Astrocyte (in vitro differentiated cells and primary cell): ENCODE data around the gene TULP4. TPM values are rescaled to one million over a fixed set of nuclear protein-coding genes. Genes with fewer than 3 reads are reported as not detected.

Experiments
- DNase-seq: peaks from one replicate; pipeline ENCODE4 v3.0.0-alpha.2; 2010; ENCODE audit warnings: low read depth
- FAIRE-seq: peaks from 2 replicates; lab custom pipeline; 2011; peaks lifted over from hg19 to GRCh38; lab: Jason Lieb, UNC
- H2AFZ ChIP-seq: 2 replicates; pipeline ENCODE4 v1.6.0; 2012; ENCODE audit warnings: low read depth, low read length, inconsistent platforms
- H3K27ac ChIP-seq: 2 replicates; pipeline ENCODE4 v1.5.1; 2011; ENCODE audit warnings: low read depth, low read length, inconsistent platforms
- H3K27me3 ChIP-seq: 2 replicates; pipeline ENCODE4 v1.6.0; 2011; ENCODE audit warnings: low read length, inconsistent platforms; ENCODE audit not compliant: insufficient read depth
- H3K36me3 ChIP-seq: 2 replicates; pipeline ENCODE4 v1.5.1; 2011; ENCODE audit warnings: low read length, inconsistent platforms; ENCODE audit not compliant: insufficient read depth
- H3K4me1 ChIP-seq: 2 replicates; pipeline ENCODE4 v1.5.1; 2011; ENCODE audit warnings: low read length, inconsistent platforms; ENCODE audit not compliant: insufficient read depth
- H3K4me2 ChIP-seq: 2 replicates; pipeline ENCODE4 v1.6.0; 2012; ENCODE audit warnings: low read length, inconsistent platforms
- H3K4me3 ChIP-seq: 2 replicates; pipeline ENCODE4 v1.5.1; 2011; ENCODE audit warnings: low read depth, mild to moderate bottlenecking, low read length, inconsistent platforms; ENCODE audit not compliant: insufficient read depth
- H3K79me2 ChIP-seq: 2 replicates; pipeline ENCODE4 v1.6.0; 2012; ENCODE audit warnings: mild to moderate bottlenecking, low read length, inconsistent platforms; ENCODE audit not compliant: insufficient read depth
- H3K9ac ChIP-seq: 2 replicates; pipeline ENCODE4 v1.6.0; 2012; ENCODE audit warnings: mild to moderate bottlenecking, low read length, inconsistent platforms
- H3K9me3 ChIP-seq: 2 replicates; pipeline ENCODE4 v1.5.1; 2012; ENCODE audit warnings: low read depth, mild to moderate bottlenecking, low read length, inconsistent platforms; ENCODE audit not compliant: insufficient read depth
- H4K20me1 ChIP-seq: 2 replicates; pipeline ENCODE4 v1.6.0; 2012; ENCODE audit warnings: low read length, inconsistent platforms; ENCODE audit not compliant: insufficient read depth
- H3K27ac Mint-ChIP-seq: one replicate; pipeline ENCODE4 v1.8.0; 2021; ENCODE audit warnings: mild to moderate bottlenecking, mixed read lengths; ENCODE audit not compliant: unreplicated experiment
- H3K27me3 Mint-ChIP-seq: one replicate; pipeline ENCODE4 v1.8.0; 2021; ENCODE audit warnings: low read depth, mixed read lengths; ENCODE audit not compliant: unreplicated experiment
- H3K36me3 Mint-ChIP-seq: one replicate; pipeline ENCODE4 v1.8.0; 2021; ENCODE audit warnings: low read depth, mixed read lengths; ENCODE audit not compliant: unreplicated experiment
- H3K4me1 Mint-ChIP-seq: one replicate; pipeline ENCODE4 v1.8.0; 2021; ENCODE audit warnings: low read depth, mixed read lengths; ENCODE audit not compliant: unreplicated experiment
- H3K4me3 Mint-ChIP-seq: one replicate; pipeline ENCODE4 v1.8.0; 2021; ENCODE audit warnings: mild to moderate bottlenecking, moderate library complexity, mixed read lengths; ENCODE audit not compliant: unreplicated experiment
- H3K9me3 Mint-ChIP-seq: one replicate; pipeline ENCODE4 v1.8.0; 2021; ENCODE audit warnings: mild to moderate bottlenecking, mixed read lengths; ENCODE audit not compliant: unreplicated experiment
- EZH2 ChIP-seq: IDR thresholded peaks from 2 replicates; pipeline ENCODE4 v1.6.1; 2012; ENCODE audit warnings: mild to moderate bottlenecking, low read length, inconsistent platforms; ENCODE audit not compliant: insufficient read depth
- total RNA-seq: library from RNA; stranded (reverse); gene quantifications from 2 replicates; pipeline ENCODE4 v1.2.1, GENCODE V29; 2021
- TF ChIP-seq, protein P1 (sequence below): IDR thresholded peaks from 2 replicates; pipeline ENCODE4 v1.5.1; 2011; ENCODE audit warnings: low read depth, mild to moderate bottlenecking, inconsistent platforms, low read length, moderate library complexity; ENCODE audit not compliant: insufficient read depth

Gene TULP4
- total RNA-seq, 1 donor from 2014 or later: 91.2 TPM

DNA sequence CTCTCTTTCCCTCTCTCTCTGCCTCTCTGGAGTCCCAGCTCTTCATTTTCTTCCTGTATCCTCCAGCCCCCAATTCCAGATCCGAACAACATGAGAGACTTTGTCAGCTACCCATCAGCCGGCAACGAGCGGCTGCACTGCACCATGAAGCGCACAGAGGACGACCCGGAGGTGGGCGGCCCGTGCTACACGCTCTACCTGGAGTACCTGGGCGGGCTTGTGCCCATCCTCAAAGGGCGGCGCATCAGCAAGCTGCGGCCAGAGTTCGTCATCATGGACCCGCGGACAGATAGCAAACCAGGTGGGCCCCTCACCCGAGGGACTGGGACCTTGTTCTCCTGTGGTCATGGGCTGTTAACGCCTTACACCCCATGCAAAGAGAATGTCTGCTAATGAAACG, 168.7 kb downstream of the TULP4 start:
- Histone ChIP-seq H3K36me3 (no peaks in the 10 kb centered on the region), H3K27ac (no peak overlapping the region), H2AFZ (no peak overlapping the region), H3K4me2 (peak overlapping the region; percentile 69), H3K4me1 (peaks cover 23% of the 10 kb centered on the region), H3K79me2 (no peaks in the 10 kb centered on the region), H4K20me1 (no peaks in the 10 kb centered on the region), H3K27me3 (no peaks in the 10 kb centered on the region), H3K9me3 (no peaks in the 10 kb centered on the region), H3K4me3 (no peak overlapping the region), H3K9ac (no peak overlapping the region)
- FAIRE-seq (no peak), DNase-seq (no peak)
- Mint-ChIP-seq H3K27ac (no peak overlapping the region), H3K4me1 (peaks cover 20% of the 10 kb centered on the region), H3K36me3 (peaks cover 20% of the 10 kb centered on the region), H3K9me3 (peaks cover 1% of the 10 kb centered on the region), H3K27me3 (no peaks in the 10 kb centered on the region), H3K4me3 (no peak overlapping the region)
- no peak for TF ChIP-seq EZH2
- TF ChIP-seq, protein P1, sequence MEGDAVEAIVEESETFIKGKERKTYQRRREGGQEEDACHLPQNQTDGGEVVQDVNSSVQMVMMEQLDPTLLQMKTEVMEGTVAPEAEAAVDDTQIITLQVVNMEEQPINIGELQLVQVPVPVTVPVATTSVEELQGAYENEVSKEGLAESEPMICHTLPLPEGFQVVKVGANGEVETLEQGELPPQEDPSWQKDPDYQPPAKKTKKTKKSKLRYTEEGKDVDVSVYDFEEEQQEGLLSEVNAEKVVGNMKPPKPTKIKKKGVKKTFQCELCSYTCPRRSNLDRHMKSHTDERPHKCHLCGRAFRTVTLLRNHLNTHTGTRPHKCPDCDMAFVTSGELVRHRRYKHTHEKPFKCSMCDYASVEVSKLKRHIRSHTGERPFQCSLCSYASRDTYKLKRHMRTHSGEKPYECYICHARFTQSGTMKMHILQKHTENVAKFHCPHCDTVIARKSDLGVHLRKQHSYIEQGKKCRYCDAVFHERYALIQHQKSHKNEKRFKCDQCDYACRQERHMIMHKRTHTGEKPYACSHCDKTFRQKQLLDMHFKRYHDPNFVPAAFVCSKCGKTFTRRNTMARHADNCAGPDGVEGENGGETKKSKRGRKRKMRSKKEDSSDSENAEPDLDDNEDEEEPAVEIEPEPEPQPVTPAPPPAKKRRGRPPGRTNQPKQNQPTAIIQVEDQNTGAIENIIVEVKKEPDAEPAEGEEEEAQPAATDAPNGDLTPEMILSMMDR: no peak

DNA sequence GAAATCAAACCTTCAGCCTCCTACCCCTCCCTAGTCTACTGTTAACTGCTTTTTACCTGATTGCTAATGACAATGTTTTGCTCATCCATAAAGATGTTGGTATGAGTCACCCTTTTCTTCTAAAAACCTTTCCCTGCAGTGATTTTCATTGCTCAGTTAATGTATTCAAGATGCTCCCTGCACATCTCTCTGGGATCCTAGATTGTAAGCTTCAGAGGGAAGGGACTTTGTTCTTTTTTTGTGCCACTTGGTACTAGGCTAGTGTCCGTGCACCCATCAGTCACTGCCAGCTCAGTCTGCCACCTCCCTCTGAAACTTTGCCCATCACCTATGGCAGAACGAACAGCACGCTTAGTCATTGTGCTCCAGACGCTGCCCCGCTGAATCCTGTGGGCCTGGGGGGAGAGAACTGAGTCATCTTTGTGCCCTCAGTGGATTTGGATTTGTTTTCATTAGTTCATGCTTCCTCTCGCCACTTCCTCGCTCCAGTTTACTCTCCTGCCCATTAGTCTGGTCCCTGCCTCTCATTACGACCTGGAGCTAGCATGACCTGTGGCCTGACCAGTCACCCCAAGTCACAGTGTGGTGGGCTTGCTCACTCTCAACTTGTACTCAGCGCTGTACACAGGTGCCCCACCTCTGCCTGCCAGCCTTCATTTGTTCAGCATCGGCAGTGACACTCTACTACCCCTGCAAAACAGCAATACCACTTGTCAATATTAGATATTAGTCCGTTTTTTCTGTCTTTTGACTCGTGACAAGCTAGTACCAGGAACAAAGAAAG, 169.6 kb downstream of the TULP4 start:
- DNase-seq (peak; percentile 80), FAIRE-seq (peak; percentile 37)
- H3K9me3 Mint-ChIP-seq: peaks cover 1% of the 10 kb centered on the region
- Histone ChIP-seq H3K79me2 (no peaks in the 10 kb centered on the region), H3K36me3 (no peaks in the 10 kb centered on the region), H2AFZ (no peak overlapping the region), H3K27me3 (no peaks in the 10 kb centered on the region), H4K20me1 (no peaks in the 10 kb centered on the region), H3K4me1 (peaks cover 18% of the 10 kb centered on the region), H3K27ac (peak overlapping the region; percentile 66), H3K9ac (peak overlapping the region; percentile 25), H3K4me3 (peak overlapping the region; percentile 13), H3K4me2 (peak overlapping the region; percentile 69), H3K9me3 (no peaks in the 10 kb centered on the region)
- peaks cover 16% of the 10 kb centered on the region for H3K4me1 Mint-ChIP-seq
- no peaks in the 10 kb centered on the region for H3K27me3 Mint-ChIP-seq
- no peak overlapping the region for H3K4me3 Mint-ChIP-seq
- H3K27ac Mint-ChIP-seq: peak overlapping the region; percentile 30
- TF ChIP-seq EZH2: no peak
- H3K36me3 Mint-ChIP-seq: peaks cover 16% of the 10 kb centered on the region

DNA sequence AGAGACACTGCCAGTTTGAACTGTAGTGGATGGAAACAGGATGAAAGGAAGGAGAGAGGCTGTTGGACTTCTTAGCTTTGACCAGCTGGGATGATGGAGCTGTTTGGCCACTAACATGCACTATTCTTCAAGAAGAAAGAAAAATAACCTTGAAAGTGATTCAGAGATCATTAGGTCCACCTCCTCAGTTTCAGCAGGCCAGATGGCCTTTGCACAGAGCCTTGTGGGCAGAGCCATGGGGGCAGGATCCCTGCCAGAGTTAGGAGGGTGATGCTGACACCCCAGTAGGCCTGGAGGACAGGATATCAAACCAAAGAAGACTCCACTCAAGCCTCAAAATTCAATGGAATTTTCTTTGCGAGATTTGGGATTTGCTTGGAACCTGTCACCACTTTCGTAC, 173.2 kb downstream of the TULP4 start:
- FAIRE-seq: no peak
- H3K79me2 ChIP-seq: no peaks in the 10 kb centered on the region
- H3K36me3 Mint-ChIP-seq: peaks cover 17% of the 10 kb centered on the region

More for the DNA sequence above, 173.2 kb downstream of the TULP4 start:
- no peaks in the 10 kb centered on the region for H3K27me3 ChIP-seq
- H3K9me3 ChIP-seq: no peaks in the 10 kb centered on the region
- H3K27ac ChIP-seq: no peak overlapping the region
- no peaks in the 10 kb centered on the region for H4K20me1 ChIP-seq
- peak; percentile 8 for DNase-seq
- H3K4me2 ChIP-seq: no peak overlapping the region
- Mint-ChIP-seq H3K4me1 (peaks cover 37% of the 10 kb centered on the region), H3K9me3 (no peaks in the 10 kb centered on the region), H3K27me3 (no peaks in the 10 kb centered on the region), H3K27ac (no peak overlapping the region), H3K4me3 (no peak overlapping the region)
- H3K4me1 ChIP-seq: peaks cover 35% of the 10 kb centered on the region
- no peak for TF ChIP-seq EZH2
- TF ChIP-seq, protein P1: no peak
- no peak overlapping the region for H3K4me3 ChIP-seq
- H2AFZ ChIP-seq: no peak overlapping the region
- H3K9ac ChIP-seq: no peak overlapping the region
- H3K36me3 ChIP-seq: no peaks in the 10 kb centered on the region
